Subcutaneous abdominal adipose tissue (tissue), 5 donors: Measurements from ENCODE around the gene RACGAP1.

Experiments
- H3K27ac ChIP-seq: one replicate; pipeline ENCODE4 v1.7.0; 2013; ENCODE audit warnings: low read depth, mild to moderate bottlenecking, inconsistent platforms, low read length, moderate library complexity
- H3K27me3 ChIP-seq, 5 donors: one replicate each; pipeline ENCODE4 v1.7.0; 2013; ENCODE audit warnings: low read length in 5 of 5, inconsistent platforms in 1 of 5; ENCODE audit not compliant: control insufficient read depth in 5 of 5, insufficient read depth in 4 of 5
- H3K36me3 ChIP-seq, 5 donors: one replicate each; pipeline ENCODE4 v1.7.0; 2013; ENCODE audit warnings: low read length in 5 of 5; ENCODE audit not compliant: control insufficient read depth in 5 of 5, insufficient read depth in 5 of 5
- H3K4me1 ChIP-seq, 5 donors: one replicate each; pipeline ENCODE4 v1.7.0; 2013; ENCODE audit warnings: low read length in 5 of 5, mild to moderate bottlenecking in 3 of 5, moderate library complexity in 1 of 5; ENCODE audit not compliant: control insufficient read depth in 5 of 5, insufficient read depth in 5 of 5
- H3K4me3 ChIP-seq, 5 donors: one replicate each; pipeline ENCODE4 v1.7.0; 2013; ENCODE audit warnings: low read length in 5 of 5, low read depth in 1 of 5
- H3K9ac ChIP-seq, 5 donors: one replicate each; pipeline ENCODE4 v1.7.0; 2013; ENCODE audit warnings: low read length in 5 of 5, mild to moderate bottlenecking in 4 of 5, moderate library complexity in 3 of 5
- H3K9me3 ChIP-seq, 5 donors: one replicate each; pipeline ENCODE4 v1.7.0; 2013; ENCODE audit warnings: low read length in 5 of 5; ENCODE audit not compliant: control insufficient read depth in 5 of 5
- donor health status: healthy.
- donor health status: healthy.
- donor health status: healthy.
- donor health status: healthy.
- donor health status: healthy.

RACGAP1 gene

GRCh38 chr12:49952391-49953055, 72.8 kb downstream of the RACGAP1 start:
- no peak overlapping the region for H3K4me3 ChIP-seq
- no peaks in the 10 kb centered on the region for H3K9me3 ChIP-seq
- no peak overlapping the region for H3K27ac ChIP-seq
- H3K27me3 ChIP-seq, result peaks cover 20 to 30% (median 22%) of the 10 kb centered on the region in 5 donors
- peaks cover 0 to 14% (median 9%) of the 10 kb centered on the region in 5 donors for H3K4me1 ChIP-seq
- H3K36me3 ChIP-seq, result no peaks in the 10 kb centered on the region
- H3K9ac ChIP-seq, result peak overlapping the region in 1 of 5 donors; percentile 2

GRCh38 chr12:49951411-49952240, 73.7 kb downstream of the RACGAP1 start:
- Histone ChIP-seq H3K9me3 (no peaks in the 10 kb centered on the region), H3K36me3 (no peaks in the 10 kb centered on the region), H3K27ac (no peak overlapping the region), H3K27me3 (peaks cover 17 to 26% (median 20%) of the 10 kb centered on the region in 5 donors), H3K4me3 (no peak overlapping the region), H3K9ac (peak overlapping the region in 1 of 5 donors; percentile 21), H3K4me1 (peaks cover 0 to 14% (median 9%) of the 10 kb centered on the region in 5 donors)

GRCh38 chr12:49950273-49951251, 74.7 kb downstream of the RACGAP1 start, which contains the start of gene AQP2:
Gene AQP2 (plus strand): TSS chr12:49950737. CDS start chr12:49950831, 94 bp downstream.
- Histone ChIP-seq H3K9me3 (no peaks in the 10 kb centered on the region), H3K36me3 (no peaks in the 10 kb centered on the region), H3K4me1 (peaks cover 0 to 17% (median 12%) of the 10 kb centered on the region in 5 donors), H3K27ac (no peak within 1 kb of the TSS), H3K27me3 (peaks cover 11 to 23% (median 17%) of the 10 kb centered on the region in 5 donors), H3K9ac (peak within 1 kb of the TSS in 1 of 5 donors; percentile 21), H3K4me3 (no peak within 1 kb of the TSS)

- Histone ChIP-seq H3K36me3 (no peaks in the 10 kb centered on the region), H3K9ac (no peak overlapping the region), H3K27me3 (peaks cover 9 to 17% (median 12%) of the 10 kb centered on the region in 5 donors), H3K9me3 (no peaks in the 10 kb centered on the region), H3K4me1 (peaks cover 0 to 22% (median 17%) of the 10 kb centered on the region in 5 donors), H3K4me3 (no peak overlapping the region), H3K27ac (no peak overlapping the region)
These were observed 75.4 kb downstream of the RACGAP1 start for GRCh38 chr12:49949866-49950265.

GRCh38 chr12:49948866-49949845, 76.1 kb downstream of the RACGAP1 start:
- H3K4me3 ChIP-seq, result no peak overlapping the region
- H3K4me1 ChIP-seq, result peaks cover 0 to 22% (median 17%) of the 10 kb centered on the region in 5 donors
- no peak overlapping the region for H3K27ac ChIP-seq
- no peaks in the 10 kb centered on the region for H3K9me3 ChIP-seq
- H3K36me3 ChIP-seq, result no peaks in the 10 kb centered on the region
- no peak overlapping the region for H3K9ac ChIP-seq
- H3K27me3 ChIP-seq, result peaks cover 2 to 10% (median 5%) of the 10 kb centered on the region in 5 donors

- Histone ChIP-seq H3K9ac (no peak overlapping the region), H3K4me3 (no peak overlapping the region), H3K9me3 (no peaks in the 10 kb centered on the region), H3K4me1 (peaks cover 0 to 22% (median 17%) of the 10 kb centered on the region in 5 donors), H3K36me3 (no peaks in the 10 kb centered on the region), H3K27me3 (peaks cover 0 to 4% (median 0%) of the 10 kb centered on the region in 5 donors), H3K27ac (no peak overlapping the region)
These were observed 77.6 kb downstream of the RACGAP1 start for GRCh38 chr12:49947593-49948226.

- H3K27ac ChIP-seq, result no peak overlapping the region
- H3K4me1 ChIP-seq, result peaks cover 0 to 22% (median 17%) of the 10 kb centered on the region in 5 donors
- peaks cover 0 to 3% (median 0%) of the 10 kb centered on the region in 5 donors for H3K27me3 ChIP-seq
- H3K9ac ChIP-seq, result no peak overlapping the region
- no peaks in the 10 kb centered on the region for H3K36me3 ChIP-seq
- no peaks in the 10 kb centered on the region for H3K9me3 ChIP-seq
- no peak overlapping the region for H3K4me3 ChIP-seq
These were observed 78.8 kb downstream of the RACGAP1 start for GRCh38 chr12:49946497-49946896.

GRCh38 chr12:49946086-49946485, 79.2 kb downstream of the RACGAP1 start:
- no peaks in the 10 kb centered on the region for H3K9me3 ChIP-seq
- peaks cover 0 to 3% (median 0%) of the 10 kb centered on the region in 5 donors for H3K27me3 ChIP-seq
- H3K4me3 ChIP-seq, result no peak overlapping the region
- peaks cover 0 to 18% (median 13%) of the 10 kb centered on the region in 5 donors for H3K4me1 ChIP-seq
- no peak overlapping the region for H3K27ac ChIP-seq
- H3K36me3 ChIP-seq, result no peaks in the 10 kb centered on the region
- peak overlapping the region in 2 of 5 donors; percentile 16 to 35 for H3K9ac ChIP-seq
